ENCODE measurements around the gene SBNO2.

GRCh38 chr19:1086613-1087012 is 87.5 kb downstream of the SBNO2 start:
- TF ChIP-seq BHLHE40 (IDR thresholded peaks at IDR 0.05; ENCODE audit: low read depth, low read length): no peak
- TF ChIP-seq, protein P1, sequence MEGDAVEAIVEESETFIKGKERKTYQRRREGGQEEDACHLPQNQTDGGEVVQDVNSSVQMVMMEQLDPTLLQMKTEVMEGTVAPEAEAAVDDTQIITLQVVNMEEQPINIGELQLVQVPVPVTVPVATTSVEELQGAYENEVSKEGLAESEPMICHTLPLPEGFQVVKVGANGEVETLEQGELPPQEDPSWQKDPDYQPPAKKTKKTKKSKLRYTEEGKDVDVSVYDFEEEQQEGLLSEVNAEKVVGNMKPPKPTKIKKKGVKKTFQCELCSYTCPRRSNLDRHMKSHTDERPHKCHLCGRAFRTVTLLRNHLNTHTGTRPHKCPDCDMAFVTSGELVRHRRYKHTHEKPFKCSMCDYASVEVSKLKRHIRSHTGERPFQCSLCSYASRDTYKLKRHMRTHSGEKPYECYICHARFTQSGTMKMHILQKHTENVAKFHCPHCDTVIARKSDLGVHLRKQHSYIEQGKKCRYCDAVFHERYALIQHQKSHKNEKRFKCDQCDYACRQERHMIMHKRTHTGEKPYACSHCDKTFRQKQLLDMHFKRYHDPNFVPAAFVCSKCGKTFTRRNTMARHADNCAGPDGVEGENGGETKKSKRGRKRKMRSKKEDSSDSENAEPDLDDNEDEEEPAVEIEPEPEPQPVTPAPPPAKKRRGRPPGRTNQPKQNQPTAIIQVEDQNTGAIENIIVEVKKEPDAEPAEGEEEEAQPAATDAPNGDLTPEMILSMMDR (conservative IDR thresholded peaks at IDR 0.05; ENCODE audit: low read depth, low read length): no peak
- no peak for TF ChIP-seq FOS (IDR thresholded peaks at IDR 0.05; ENCODE audit: low read depth, low read length)
- TF ChIP-seq, protein P2, sequence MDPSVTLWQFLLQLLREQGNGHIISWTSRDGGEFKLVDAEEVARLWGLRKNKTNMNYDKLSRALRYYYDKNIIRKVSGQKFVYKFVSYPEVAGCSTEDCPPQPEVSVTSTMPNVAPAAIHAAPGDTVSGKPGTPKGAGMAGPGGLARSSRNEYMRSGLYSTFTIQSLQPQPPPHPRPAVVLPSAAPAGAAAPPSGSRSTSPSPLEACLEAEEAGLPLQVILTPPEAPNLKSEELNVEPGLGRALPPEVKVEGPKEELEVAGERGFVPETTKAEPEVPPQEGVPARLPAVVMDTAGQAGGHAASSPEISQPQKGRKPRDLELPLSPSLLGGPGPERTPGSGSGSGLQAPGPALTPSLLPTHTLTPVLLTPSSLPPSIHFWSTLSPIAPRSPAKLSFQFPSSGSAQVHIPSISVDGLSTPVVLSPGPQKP (IDR thresholded peaks at IDR 0.05; ENCODE audit: borderline replicate concordance, low read depth, low read length): no peak
- TF ChIP-seq POLR2A (IDR thresholded peaks at IDR 0.05; ENCODE audit: low read depth, low read length): no peak
- TF ChIP-seq CHD1 (IDR thresholded peaks at IDR 0.05; ENCODE audit: low read depth, low read length): no peak
- TF ChIP-seq RFX5 (IDR thresholded peaks at IDR 0.05; ENCODE audit: low read depth, low read length): no peak
- TF ChIP-seq USF2 (IDR thresholded peaks at IDR 0.05; ENCODE audit: low read depth, low read length): no peak

Data from IMR-90 (cell line).